ENCODE results near the gene SMAD9.
"Not testable (repeated sequence)": the region's sequence is repeated elsewhere in the genome, so short reads cannot be mapped to it uniquely, and the experiment has no call there.

SMAD9 gene

DNA sequence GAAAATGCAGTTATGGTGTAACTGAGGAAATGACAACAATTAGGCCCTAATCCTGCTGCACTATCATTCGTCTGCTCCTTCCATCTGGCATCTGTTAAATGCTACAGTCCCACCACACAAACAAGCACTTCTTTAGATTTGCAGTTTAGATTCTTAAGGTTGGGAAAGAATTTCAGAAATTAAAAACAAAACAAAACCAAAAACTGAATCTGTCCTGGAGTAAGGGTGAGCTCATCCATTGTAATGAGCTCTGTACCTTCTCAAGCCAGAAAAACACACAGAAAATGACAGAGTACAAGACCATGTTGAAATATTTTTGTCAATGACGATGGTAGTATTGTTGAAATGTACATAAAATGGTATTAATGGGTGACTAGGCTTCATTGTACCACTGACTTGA, 28.3 kb downstream of the SMAD9 start:
- no peak overlapping the region for H3K27ac Mint-ChIP-seq
- peaks cover 1% of the 10 kb centered on the region for H3K36me3 Mint-ChIP-seq

GRCh38 chr13:36888645-36889044, 31.4 kb downstream of the SMAD9 start:
- no peak for DNase-seq (ENCODE audit: low spot score in 2 of 2)
- no peaks in the 10 kb centered on the region for H3K4me1 Mint-ChIP-seq
- no peaks in the 10 kb centered on the region for H3K9me3 Mint-ChIP-seq
- H3K4me3 Mint-ChIP-seq = no peak overlapping the region
- peaks cover 14% of the 10 kb centered on the region for H3K27me3 Mint-ChIP-seq
- H3K36me3 Mint-ChIP-seq = no peaks in the 10 kb centered on the region
- ATAC-seq (ENCODE audit: low read depth) = no peak
- no peak overlapping the region for H3K27ac Mint-ChIP-seq

More for the DNA sequence above, 28.3 kb downstream of the SMAD9 start:
- Mint-ChIP-seq H3K27me3 (peaks cover 15% of the 10 kb centered on the region), H3K4me3 (no peak overlapping the region), H3K9me3 (peaks cover 2% of the 10 kb centered on the region), H3K4me1 (no peaks in the 10 kb centered on the region)
- DNase-seq (ENCODE audit: low spot score in 2 of 2) (no peak), ATAC-seq (ENCODE audit: low read depth) (no peak)

DNA sequence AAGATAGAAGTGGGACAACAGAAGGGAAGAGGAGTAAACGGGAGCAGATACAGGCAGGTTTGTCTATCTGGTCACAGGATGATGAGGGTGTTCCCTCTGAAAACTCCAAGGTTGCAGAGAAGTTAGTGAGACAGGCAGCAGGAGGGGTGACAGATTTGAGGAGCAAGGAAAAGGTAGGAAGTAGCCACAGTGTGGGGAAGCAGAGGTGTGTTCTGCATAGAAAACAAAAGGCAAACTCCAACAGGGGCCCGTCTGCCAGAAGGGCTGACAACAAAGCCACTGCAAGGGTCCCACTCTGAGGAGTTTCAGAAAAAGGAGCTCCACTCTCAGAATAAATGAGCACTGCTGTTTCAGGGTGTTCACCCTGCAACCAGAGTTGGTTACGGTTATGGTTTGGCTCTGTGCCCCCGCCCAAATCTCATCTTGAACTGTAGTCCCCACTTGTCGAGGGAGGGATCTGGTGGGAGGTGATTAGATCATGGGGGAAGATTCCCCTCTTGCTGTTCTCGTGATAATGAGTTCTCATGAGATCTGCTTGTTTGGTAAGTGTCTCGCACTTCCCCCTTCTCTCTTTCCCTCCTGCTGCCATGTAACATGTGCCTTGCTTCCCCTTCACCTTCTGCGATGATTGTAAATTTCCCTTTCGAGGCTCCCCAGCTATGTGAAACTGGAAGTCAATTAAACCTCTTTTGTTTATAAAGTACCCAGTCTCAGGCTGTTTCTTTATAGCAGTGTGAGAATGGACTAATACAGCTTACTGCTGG, 32.1 kb downstream of the SMAD9 start:
- Mint-ChIP-seq H3K4me3 (no peak overlapping the region), H3K9me3 (no peaks in the 10 kb centered on the region), H3K27me3 (peaks cover 14% of the 10 kb centered on the region), H3K36me3 (no peaks in the 10 kb centered on the region), H3K4me1 (no peaks in the 10 kb centered on the region), H3K27ac (no peak overlapping the region)
- ATAC-seq (ENCODE audit: low read depth) (peak; percentile 21), DNase-seq (ENCODE audit: low spot score in 2 of 2) (no peak)

GRCh38 chr13:36885901-36886300, 34.1 kb downstream of the SMAD9 start:
- H3K27ac Mint-ChIP-seq = no peak overlapping the region
- DNase-seq (ENCODE audit: low spot score in 2 of 2) = no peak
- no peaks in the 10 kb centered on the region for H3K4me1 Mint-ChIP-seq
- no peaks in the 10 kb centered on the region for H3K36me3 Mint-ChIP-seq
- peaks cover 12% of the 10 kb centered on the region for H3K27me3 Mint-ChIP-seq
- no peaks in the 10 kb centered on the region for H3K9me3 Mint-ChIP-seq
- ATAC-seq (ENCODE audit: low read depth) = no peak
- H3K4me3 Mint-ChIP-seq = no peak overlapping the region

GRCh38 chr13:36884235-36884634, 35.8 kb downstream of the SMAD9 start:
- no peaks in the 10 kb centered on the region for H3K9me3 Mint-ChIP-seq
- no peak overlapping the region for H3K27ac Mint-ChIP-seq
- DNase-seq (ENCODE audit: low spot score in 2 of 2) (no peak), ATAC-seq (ENCODE audit: low read depth) (no peak)
- H3K4me1 Mint-ChIP-seq = no peaks in the 10 kb centered on the region
- no peak overlapping the region for H3K4me3 Mint-ChIP-seq
- peaks cover 9% of the 10 kb centered on the region for H3K27me3 Mint-ChIP-seq
- no peaks in the 10 kb centered on the region for H3K36me3 Mint-ChIP-seq

GRCh38 chr13:36883824-36884223, 36.2 kb downstream of the SMAD9 start:
- DNase-seq (ENCODE audit: low spot score in 2 of 2) = no peak
- no peak overlapping the region for H3K4me3 Mint-ChIP-seq
- no peaks in the 10 kb centered on the region for H3K9me3 Mint-ChIP-seq

GRCh38 chr13:36883392-36883791, 36.6 kb downstream of the SMAD9 start:
- H3K27me3 Mint-ChIP-seq; DNase-seq (ENCODE audit: low spot score in 2 of 2); H3K9me3 Mint-ChIP-seq; H3K4me1 Mint-ChIP-seq; H3K27ac Mint-ChIP-seq; H3K36me3 Mint-ChIP-seq; ATAC-seq (ENCODE audit: low read depth); H3K4me3 Mint-ChIP-seq: not testable (repeated sequence)

More at GRCh38 chr13:36883824-36884223, 36.2 kb downstream of the SMAD9 start:
- Mint-ChIP-seq H3K36me3 (no peaks in the 10 kb centered on the region), H3K4me1 (no peaks in the 10 kb centered on the region), H3K27ac (no peak overlapping the region), H3K27me3 (peaks cover 9% of the 10 kb centered on the region)
- ATAC-seq (ENCODE audit: low read depth) = no peak

DNA sequence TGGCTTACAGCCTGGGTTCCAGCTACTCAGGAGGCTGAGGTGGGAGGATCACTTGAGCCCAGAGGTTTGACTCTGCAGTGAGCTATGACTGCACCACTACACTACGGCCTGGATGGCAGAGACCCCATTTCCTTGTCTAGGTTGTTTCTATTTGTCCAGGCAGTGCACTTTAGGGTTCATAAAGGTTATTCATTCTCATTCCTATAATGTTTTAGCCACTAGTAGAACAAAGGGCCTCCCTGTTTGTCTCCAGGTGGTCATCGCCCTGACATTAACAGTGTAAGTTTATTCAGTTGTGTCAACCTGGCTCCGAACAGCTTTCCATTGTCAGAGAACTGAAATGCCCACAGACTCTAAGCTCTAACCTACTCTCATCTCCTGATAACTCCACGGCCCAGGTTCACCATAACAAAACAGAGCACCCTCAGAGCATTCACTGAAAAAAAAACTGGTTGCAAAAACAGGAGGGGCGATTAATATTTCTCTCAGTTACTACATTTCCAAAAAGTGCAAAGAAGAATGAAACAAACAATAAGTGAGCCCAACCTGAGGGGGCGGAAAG, 37.1 kb downstream of the SMAD9 start:
- Mint-ChIP-seq H3K9me3 (no peaks in the 10 kb centered on the region), H3K27me3 (peaks cover 9% of the 10 kb centered on the region), H3K4me1 (no peaks in the 10 kb centered on the region), H3K27ac (no peak overlapping the region), H3K4me3 (no peak overlapping the region), H3K36me3 (no peaks in the 10 kb centered on the region)
- no peak for ATAC-seq (ENCODE audit: low read depth)
- no peak for DNase-seq (ENCODE audit: low spot score in 2 of 2)

- Mint-ChIP-seq H3K36me3 (no peaks in the 10 kb centered on the region), H3K4me1 (no peaks in the 10 kb centered on the region), H3K27me3 (peaks cover 3% of the 10 kb centered on the region), H3K4me3 (no peak overlapping the region), H3K9me3 (no peaks in the 10 kb centered on the region), H3K27ac (no peak overlapping the region)
- DNase-seq (ENCODE audit: low spot score in 2 of 2) (no peak), ATAC-seq (ENCODE audit: low read depth) (no peak)
These were observed 39.1 kb downstream of the SMAD9 start for GRCh38 chr13:36880961-36881360.

GRCh38 chr13:36879218-36879938, 40.7 kb downstream of the SMAD9 start:
- H3K36me3 Mint-ChIP-seq = no peaks in the 10 kb centered on the region
- no peaks in the 10 kb centered on the region for H3K9me3 Mint-ChIP-seq
- ATAC-seq (ENCODE audit: low read depth) (no peak), DNase-seq (ENCODE audit: low spot score in 2 of 2) (no peak)
- H3K27me3 Mint-ChIP-seq = peaks cover 1% of the 10 kb centered on the region
- H3K27ac Mint-ChIP-seq = no peak overlapping the region
- H3K4me1 Mint-ChIP-seq = no peaks in the 10 kb centered on the region
- no peak overlapping the region for H3K4me3 Mint-ChIP-seq

DNA sequence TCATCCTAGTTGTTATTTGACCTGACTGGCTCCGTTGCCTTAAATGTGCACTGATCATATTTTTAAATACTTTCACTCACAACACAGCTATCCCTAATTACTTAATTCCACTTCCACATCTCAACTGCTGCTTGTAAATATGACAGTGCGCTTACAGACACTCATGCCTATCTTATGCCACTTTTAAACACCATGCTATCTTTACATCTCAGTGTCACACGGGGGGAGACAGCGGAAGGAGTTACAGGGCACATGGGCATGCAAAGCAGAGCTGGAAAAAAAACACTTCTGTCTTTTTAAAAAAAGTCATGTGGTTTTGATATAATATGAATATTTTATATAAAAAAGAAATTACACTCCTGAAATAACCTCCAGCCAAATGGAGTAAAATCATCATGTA, 44.1 kb downstream of the SMAD9 start:
- no peak for ATAC-seq (ENCODE audit: low read depth)

DNA sequence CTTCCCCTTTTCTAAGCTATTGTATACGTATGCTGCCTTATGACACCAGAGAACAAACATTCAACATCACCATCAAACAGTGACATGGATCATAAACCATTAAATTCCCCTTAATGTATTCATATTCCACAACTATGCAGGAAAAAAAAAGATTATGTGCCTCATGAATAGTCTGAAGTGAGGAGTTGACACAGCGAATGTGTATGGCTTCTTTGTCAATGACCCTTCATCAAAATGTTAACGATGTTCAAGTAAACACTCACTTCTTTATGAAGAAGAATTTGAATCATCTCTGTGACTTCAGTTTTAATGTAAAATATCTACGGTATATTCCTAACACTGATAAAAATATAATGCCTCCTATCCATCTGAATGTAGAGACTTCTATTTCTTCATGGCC, 44.6 kb downstream of the SMAD9 start:
- no peaks in the 10 kb centered on the region for H3K4me1 Mint-ChIP-seq
- DNase-seq (ENCODE audit: low spot score in 2 of 2) (no peak), ATAC-seq (ENCODE audit: low read depth) (no peak)
- H3K4me3 Mint-ChIP-seq = no peak overlapping the region
- peaks cover 5% of the 10 kb centered on the region for H3K27me3 Mint-ChIP-seq
- H3K36me3 Mint-ChIP-seq = no peaks in the 10 kb centered on the region
- H3K27ac Mint-ChIP-seq = no peak overlapping the region
- H3K9me3 Mint-ChIP-seq = no peaks in the 10 kb centered on the region

More for the DNA sequence above, 44.1 kb downstream of the SMAD9 start:
- H3K4me3 Mint-ChIP-seq = no peak overlapping the region
- no peaks in the 10 kb centered on the region for H3K36me3 Mint-ChIP-seq
- H3K27ac Mint-ChIP-seq = no peak overlapping the region
- no peak for DNase-seq (ENCODE audit: low spot score in 2 of 2)
- no peaks in the 10 kb centered on the region for H3K9me3 Mint-ChIP-seq
- peaks cover 5% of the 10 kb centered on the region for H3K27me3 Mint-ChIP-seq
- no peaks in the 10 kb centered on the region for H3K4me1 Mint-ChIP-seq

DNA sequence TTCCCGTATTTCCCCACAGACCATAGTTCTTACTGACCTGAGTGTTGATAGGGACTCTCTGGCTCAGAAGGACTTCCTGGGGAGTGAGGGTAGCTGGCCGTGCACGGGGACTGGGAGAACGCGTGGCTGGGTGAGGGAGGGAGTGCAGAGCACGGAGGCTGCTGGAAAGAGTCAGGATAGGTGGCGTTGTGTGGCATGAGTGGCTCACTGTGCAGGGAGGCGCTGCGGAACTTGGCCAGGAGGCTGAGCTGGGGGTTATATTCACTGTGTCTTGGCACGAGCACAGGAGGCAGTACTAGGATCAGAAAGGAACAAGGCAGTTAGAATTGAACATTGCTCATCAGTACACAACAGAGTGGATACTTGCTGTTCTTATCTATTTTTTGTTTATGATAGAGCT, 47.4 kb downstream of the SMAD9 start:
- Mint-ChIP-seq H3K27me3 (peaks cover 7% of the 10 kb centered on the region), H3K27ac (no peak overlapping the region), H3K36me3 (no peaks in the 10 kb centered on the region), H3K4me1 (no peaks in the 10 kb centered on the region), H3K9me3 (no peaks in the 10 kb centered on the region), H3K4me3 (no peak overlapping the region)
- DNase-seq (ENCODE audit: low spot score in 2 of 2) (no peak), ATAC-seq (ENCODE audit: low read depth) (no peak)

- Mint-ChIP-seq H3K4me1 (no peaks in the 10 kb centered on the region), H3K27me3 (peaks cover 9% of the 10 kb centered on the region), H3K9me3 (no peaks in the 10 kb centered on the region), H3K36me3 (no peaks in the 10 kb centered on the region), H3K27ac (no peak overlapping the region), H3K4me3 (no peak overlapping the region)
- DNase-seq (ENCODE audit: low spot score in 2 of 2) (no peak), ATAC-seq (ENCODE audit: low read depth) (no peak)
These were observed 49.9 kb downstream of the SMAD9 start for GRCh38 chr13:36870050-36870692.
